IMR-90 (cell line): ENCODE measurements around the gene SV2C. TPM values are rescaled to one million over a fixed set of nuclear protein-coding genes. Genes with fewer than 3 reads are reported as not detected.

ENCODE experiments used
- ATAC-seq: fragments of 200-7000 bp; cut with Tn5 transposase; 2 replicates; pipeline ENCODE4 v1.9.1; 2020; ENCODE audit warnings: low read depth, mild to moderate bottlenecking, moderate library complexity
- BruUV-seq: library from RNA; stranded (reverse); fragments of 400-500 nt; replicated peaks from 2 replicates; lab custom pipeline; 2021; lab: Mats Ljungman, UMichigan
- CTCF ChIA-PET: fragments of 300-600 bp; formaldehyde crosslinking; extraction: SDS; loops from one replicate; lab custom pipeline; 2021; ENCODE audit warnings: antibody characterized with exemption; lab: Yijun Ruan, JAX
- POLR2A ChIA-PET: fragments of 300-600 bp; sonication (Branson Sonifier 250); formaldehyde crosslinking; loops from one replicate; lab custom pipeline; 2022; ENCODE audit warnings: antibody characterized with exemption; ENCODE audit not compliant: unreplicated experiment; lab: Charles Lee
- DNase-seq: peaks from one replicate; pipeline ENCODE4 v3.0.0; 2013
- H2AFZ ChIP-seq: replicated peaks from 2 replicates; pipeline ENCODE3; 2013; ENCODE audit warnings: low read length, mild to moderate bottlenecking; ENCODE audit not compliant: poor library complexity
- H2AK5ac ChIP-seq: 2 replicates; pipeline ENCODE4 v1.6.1; 2013; ENCODE audit warnings: low read depth, low read length, inconsistent platforms
- H2AK9ac ChIP-seq: replicated peaks from 2 replicates; pipeline ENCODE3; 2013; ENCODE audit warnings: mild to moderate bottlenecking, low read depth, low read length, moderate library complexity; ENCODE audit not compliant: poor library complexity
- H2BK120ac ChIP-seq: 2 replicates; pipeline ENCODE4 v1.6.1; 2013; ENCODE audit warnings: low read depth, low read length, inconsistent platforms
- H2BK15ac ChIP-seq: 3 replicates; pipeline ENCODE4 v1.6.1; 2013; ENCODE audit warnings: low read depth, low read length, inconsistent platforms
- H2BK20ac ChIP-seq: 2 replicates; pipeline ENCODE4 v1.6.1; 2013; ENCODE audit warnings: low read depth, mild to moderate bottlenecking, inconsistent platforms, low read length, moderate library complexity
- H2BK5ac ChIP-seq: 2 replicates; pipeline ENCODE4 v1.6.1; 2013; ENCODE audit warnings: mild to moderate bottlenecking, low read depth, low read length, inconsistent platforms; ENCODE audit not compliant: poor library complexity, severe bottlenecking
- H3K14ac ChIP-seq: replicated peaks from 2 replicates; pipeline ENCODE4 v1.6.1; 2013; ENCODE audit warnings: low read depth, low read length, inconsistent platforms
- H3K18ac ChIP-seq: 2 replicates; pipeline ENCODE4 v1.6.1; 2013; ENCODE audit warnings: low read depth, low read length, control low read depth
- H3K23ac ChIP-seq: 2 replicates; pipeline ENCODE4 v1.6.1; 2013; ENCODE audit warnings: low read depth, low read length, inconsistent platforms
- H3K27ac ChIP-seq: 2 replicates; pipeline ENCODE4 v1.5.1; 2013; ENCODE audit warnings: mild to moderate bottlenecking, control low read depth, low read length; ENCODE audit not compliant: insufficient read depth
- H3K27me3 ChIP-seq: 2 replicates; pipeline ENCODE4 v1.6.1; 2013; ENCODE audit warnings: low read length; ENCODE audit not compliant: control insufficient read depth, insufficient read depth
- H3K36me3 ChIP-seq: 2 replicates; pipeline ENCODE4 v1.6.1; 2013; ENCODE audit warnings: low read length, mixed read lengths; ENCODE audit not compliant: control insufficient read depth, insufficient read depth
- H3K4ac ChIP-seq: 2 replicates; pipeline ENCODE4 v1.6.1; 2013; ENCODE audit warnings: low read depth, low read length, inconsistent platforms
- H3K4me1 ChIP-seq: 2 replicates; pipeline ENCODE4 v1.6.1; 2013; ENCODE audit warnings: low read length, mixed read lengths; ENCODE audit not compliant: control insufficient read depth, insufficient read depth
- H3K4me2 ChIP-seq: 2 replicates; pipeline ENCODE4 v1.6.1; 2013; ENCODE audit warnings: low read depth, mild to moderate bottlenecking, control low read depth, low read length, moderate library complexity
- H3K4me3 ChIP-seq: 2 replicates; pipeline ENCODE4 v1.5.1; 2013; ENCODE audit warnings: low read depth, mild to moderate bottlenecking, control low read depth, low read length, moderate library complexity; ENCODE audit not compliant: insufficient read depth
- H3K56ac ChIP-seq: 2 replicates; pipeline ENCODE4 v1.6.1; 2013; ENCODE audit warnings: low read length, inconsistent platforms; ENCODE audit not compliant: insufficient read depth; ENCODE audit errors: extremely low read depth
- H3K79me1 ChIP-seq, 2 experiments: 2 replicates each; pipeline ENCODE4 v1.6.1; 2013; ENCODE audit warnings: low read length in 2 of 2, inconsistent platforms in 1 of 2, low read depth in 1 of 2
- H3K9ac ChIP-seq: 2 replicates; pipeline ENCODE4 v1.6.1; 2013; ENCODE audit warnings: low read depth, low read length, control low read depth
- H3K9me1 ChIP-seq: 2 replicates; pipeline ENCODE4 v1.6.1; 2013; ENCODE audit warnings: low read length, inconsistent platforms; ENCODE audit not compliant: insufficient read depth
- H3K9me3 ChIP-seq: 2 replicates; pipeline ENCODE4 v1.6.1; 2013; ENCODE audit warnings: low read length; ENCODE audit not compliant: control insufficient read depth, insufficient read depth
- H4K20me1 ChIP-seq: 2 replicates; pipeline ENCODE4 v1.6.1; 2013; ENCODE audit warnings: low read length, inconsistent platforms; ENCODE audit not compliant: insufficient read depth
- H4K5ac ChIP-seq: 2 replicates; pipeline ENCODE4 v1.6.1; 2013; ENCODE audit warnings: mild to moderate bottlenecking, low read depth, low read length, control low read depth
- H4K8ac ChIP-seq, 2 experiments: 2 replicates each; pipeline ENCODE4 v1.6.1; 2013; ENCODE audit warnings: low read depth in 2 of 2, low read length in 2 of 2, control low read depth in 1 of 2, inconsistent platforms in 1 of 2
- H4K91ac ChIP-seq: 2 replicates; pipeline ENCODE4 v1.6.1; 2013; ENCODE audit warnings: low read depth, low read length, inconsistent platforms; ENCODE audit not compliant: insufficient read depth
- CHD1 ChIP-seq: IDR thresholded peaks from 2 replicates; pipeline ENCODE4 v1.6.1; 2012; ENCODE audit warnings: low read depth, low read length, improper control_type of control experiment
- FOS ChIP-seq: fragments of 150-350 bp; IDR thresholded peaks from 2 replicates; pipeline ENCODE4 v1.6.1; 2016; ENCODE audit warnings: low read depth, low read length
- MXI1 ChIP-seq: IDR thresholded peaks from 2 replicates; pipeline ENCODE4 v1.6.1; 2012; ENCODE audit warnings: low read depth, mild to moderate bottlenecking, low read length, moderate library complexity, borderline replicate concordance
- RAD21 ChIP-seq: IDR thresholded peaks from 2 replicates; pipeline ENCODE4 v1.6.1; 2012; ENCODE audit warnings: low read length, improper control_type of control experiment
- SMC3 ChIP-seq: fragments of 150-350 bp; IDR thresholded peaks from 2 replicates; pipeline ENCODE4 v1.6.1; 2016; ENCODE audit warnings: low read depth, mild to moderate bottlenecking, antibody characterized with exemption, low read length, moderate library complexity
- WGBS, 2 experiments: methylation state at CpG; one replicate each; pipeline versions ENCODE4 v1.1.5 to v1.1.7; 2013; ENCODE audit warnings: missing lambda C conversion rate in 2 of 2; ENCODE audit not compliant: insufficient read length in 1 of 2; ENCODE audit errors: extremely low coverage in 2 of 2; 5-methylcytosine and 5-hydroxymethylcytosine counted together
- dilution Hi-C: fragments of 300-500 bp; cut with HindIII; formaldehyde crosslinking; loops from one replicate; pipeline ENCODE4 v1.14.3; 2018; ENCODE audit warnings: low sequenced_read_pairs; ENCODE audit not compliant: unreplicated experiment
- in situ Hi-C: fragments of 300-500 bp; cut with MboI; formaldehyde crosslinking; loops from 3 replicates; pipeline ENCODE4 v1.14.3; 2019; ENCODE audit warnings: low sequenced_read_pairs, inconsistent platforms, mixed read lengths
- intact Hi-C: fragments of 100-400 bp; cut with micrococcal nuclease; formaldehyde crosslinking; loops from 2 replicates; pipeline ENCODE4 v1.10.0; 2022
- polyA plus RNA-seq, 3 experiments: library from polyadenylated mRNA; depleted of rRNA; stranded (reverse); fragments of >200 nt; gene quantifications; 2 replicates each; pipeline ENCODE4 v1.2.3, GENCODE V29; 2012; ENCODE audit warnings: low replicate concordance in 1 of 3
- total RNA-seq: library from RNA; depleted of rRNA; stranded (reverse); fragments of >200 nt; gene quantifications from 2 replicates; pipeline ENCODE4 v1.2.3, GENCODE V29; 2012
- TF ChIP-seq, protein P1 (sequence below): fragments of 150-350 bp; IDR thresholded peaks from 2 replicates; pipeline ENCODE4 v1.6.1; 2017; ENCODE audit warnings: mild to moderate bottlenecking, antibody characterized with exemption, low read length, low read depth

The SV2C gene
- total and polyA plus RNA-seq, 2 of the 4 experiments (the other 2 are of a cell fraction) = not detected

- Histone ChIP-seq H2AFZ (no peak overlapping the region), H3K4me1 (no peaks in the 10 kb centered on the region), H3K36me3 (no peaks in the 10 kb centered on the region), H3K56ac (no peak overlapping the region), H4K8ac (no peak overlapping the region), H2AK9ac (no peak overlapping the region), H3K9me1 (no peaks in the 10 kb centered on the region), H3K79me1 (no peaks in the 10 kb centered on the region), H3K4me3 (no peak overlapping the region), H4K5ac (no peak overlapping the region), H2BK120ac (no peak overlapping the region), H3K4ac (no peak overlapping the region), H3K27ac (no peak overlapping the region), H3K9me3 (no peaks in the 10 kb centered on the region), H2BK15ac (no peak overlapping the region), H2BK20ac (no peak overlapping the region), H3K9ac (no peak overlapping the region), H4K91ac (no peak overlapping the region), H3K4me2 (no peak overlapping the region), H4K20me1 (no peaks in the 10 kb centered on the region), H3K23ac (no peak overlapping the region), H2BK5ac (no peak overlapping the region), H3K27me3 (no peaks in the 10 kb centered on the region), H3K14ac (no peak overlapping the region), H2AK5ac (no peak overlapping the region), H3K18ac (no peak overlapping the region)
- ChIA-PET CTCF (no interaction called here), POLR2A (no interaction called here)
- in situ Hi-C loops = no loop called here
- no peak for DNase-seq
- BruUV-seq = no TSS peak
- WGBS, 2 experiments = no CpG with 5 or more reads among the region's 5 CpGs
- TF ChIP-seq MXI1 (no peak), FOS (no peak), SMC3 (no peak), CHD1 (no peak), RAD21 (no peak)
- TF ChIP-seq, protein P1, sequence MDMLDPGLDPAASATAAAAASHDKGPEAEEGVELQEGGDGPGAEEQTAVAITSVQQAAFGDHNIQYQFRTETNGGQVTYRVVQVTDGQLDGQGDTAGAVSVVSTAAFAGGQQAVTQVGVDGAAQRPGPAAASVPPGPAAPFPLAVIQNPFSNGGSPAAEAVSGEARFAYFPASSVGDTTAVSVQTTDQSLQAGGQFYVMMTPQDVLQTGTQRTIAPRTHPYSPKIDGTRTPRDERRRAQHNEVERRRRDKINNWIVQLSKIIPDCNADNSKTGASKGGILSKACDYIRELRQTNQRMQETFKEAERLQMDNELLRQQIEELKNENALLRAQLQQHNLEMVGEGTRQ = no peak
- ATAC-seq = no peak
- intact Hi-C loops = no loop called here
- dilution Hi-C loops = no loop called here
These were observed 119.0 kb downstream of the SV2C start for GRCh38 chr5:76202182-76202581.
